HUDEP-2 (cell line): ENCODE results near the gene RANBP3L.
"Not testable (repeated sequence)": the region's sequence is repeated elsewhere in the genome, so short reads cannot be mapped to it uniquely, and the experiment has no call there.

Source experiments
- DNase-seq, 76 experiments: peaks; one replicate each; lab custom pipeline; 2025; ENCODE audit not compliant: unreplicated experiment in 76 of 76; lab: John Stamatoyannopoulos, UW

RANBP3L gene

GRCh38 chr5:36209664-36210063 lies 92.0 kb downstream of the RANBP3L start:
- DNase-seq, result no peak

GRCh38 chr5:36208786-36209185 lies 92.9 kb downstream of the RANBP3L start:
- DNase-seq, result no peak

- no peak for DNase-seq
These were observed 94.8 kb downstream of the RANBP3L start for GRCh38 chr5:36206913-36207312.

GRCh38 chr5:36205329-36205728 lies 96.4 kb downstream of the RANBP3L start:
- no peak for DNase-seq

- DNase-seq, result no peak
These were observed 99.2 kb downstream of the RANBP3L start for GRCh38 chr5:36202521-36202961.

- DNase-seq, result no peak
These were observed 101.2 kb downstream of the RANBP3L start for GRCh38 chr5:36200513-36200912.

GRCh38 chr5:36199620-36200019 lies 102.1 kb downstream of the RANBP3L start:
- no peak for DNase-seq

- DNase-seq, result not testable (repeated sequence)
These were observed 102.9 kb downstream of the RANBP3L start for GRCh38 chr5:36198783-36199182.
